Measurements from ENCODE around the gene SHISA9.

DNA sequence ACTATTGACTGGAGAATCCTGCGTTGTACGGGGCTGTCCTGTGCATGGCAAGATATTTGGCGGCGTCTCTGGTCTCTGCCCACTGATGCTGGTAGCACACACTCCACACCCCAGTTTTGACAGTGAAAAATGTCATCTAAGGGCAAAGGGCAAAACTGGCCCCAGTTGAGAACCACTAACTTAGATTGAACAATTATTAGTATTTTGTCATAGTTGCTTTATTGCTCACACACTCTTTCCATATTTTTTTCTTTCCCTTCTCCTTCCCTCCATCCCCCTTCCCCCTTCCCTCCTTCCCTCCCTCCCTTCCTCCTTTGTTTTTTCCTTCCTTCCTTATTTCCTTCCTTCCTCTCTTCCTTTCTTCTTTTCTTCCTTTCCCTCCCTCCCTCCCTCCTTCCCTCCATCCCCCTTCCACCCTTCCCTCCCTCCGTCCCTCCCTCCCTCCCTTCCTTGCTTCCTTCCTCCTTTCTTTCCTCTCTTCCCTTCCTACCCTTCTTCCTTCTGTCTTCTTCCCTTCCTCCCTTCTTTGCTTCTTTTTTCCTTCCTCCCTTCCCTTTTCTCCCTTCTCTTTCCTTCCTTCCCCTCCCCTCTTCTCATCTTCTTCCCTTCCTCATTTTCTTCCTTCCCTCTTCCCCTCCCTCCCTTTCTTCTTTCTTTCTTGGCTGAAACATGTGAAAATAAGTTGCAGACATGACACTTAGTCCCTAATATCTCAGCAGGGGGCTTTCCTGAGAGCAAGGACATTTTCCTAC, 5.5 kb downstream of the SHISA9 start:
- TF ChIP-seq EZH2phosphoT487 (IDR thresholded peaks at IDR 0.05; ENCODE audit: low read depth), result no peak
- TF ChIP-seq, protein P1, sequence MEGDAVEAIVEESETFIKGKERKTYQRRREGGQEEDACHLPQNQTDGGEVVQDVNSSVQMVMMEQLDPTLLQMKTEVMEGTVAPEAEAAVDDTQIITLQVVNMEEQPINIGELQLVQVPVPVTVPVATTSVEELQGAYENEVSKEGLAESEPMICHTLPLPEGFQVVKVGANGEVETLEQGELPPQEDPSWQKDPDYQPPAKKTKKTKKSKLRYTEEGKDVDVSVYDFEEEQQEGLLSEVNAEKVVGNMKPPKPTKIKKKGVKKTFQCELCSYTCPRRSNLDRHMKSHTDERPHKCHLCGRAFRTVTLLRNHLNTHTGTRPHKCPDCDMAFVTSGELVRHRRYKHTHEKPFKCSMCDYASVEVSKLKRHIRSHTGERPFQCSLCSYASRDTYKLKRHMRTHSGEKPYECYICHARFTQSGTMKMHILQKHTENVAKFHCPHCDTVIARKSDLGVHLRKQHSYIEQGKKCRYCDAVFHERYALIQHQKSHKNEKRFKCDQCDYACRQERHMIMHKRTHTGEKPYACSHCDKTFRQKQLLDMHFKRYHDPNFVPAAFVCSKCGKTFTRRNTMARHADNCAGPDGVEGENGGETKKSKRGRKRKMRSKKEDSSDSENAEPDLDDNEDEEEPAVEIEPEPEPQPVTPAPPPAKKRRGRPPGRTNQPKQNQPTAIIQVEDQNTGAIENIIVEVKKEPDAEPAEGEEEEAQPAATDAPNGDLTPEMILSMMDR (IDR thresholded peaks at IDR 0.05; ENCODE audit: low read depth, low read length), result no peak
